Activated naive CD4-positive, alpha-beta T cell treated with anti-CD3 and anti-CD28 coated beads, Interleukin-2, amount 50 U/mL, for 24 hours (primary cell): ENCODE measurements around the gene CDIPT.
A peak's percentile ranks its signal among the peaks of the same experiment; 100 is the strongest.

ENCODE experiments used
- H3K27ac Mint-ChIP-seq: one replicate; pipeline ENCODE4 v1.8.0; 2021; ENCODE audit warnings: mild to moderate bottlenecking, mixed read lengths
- H3K27me3 Mint-ChIP-seq: one replicate; pipeline ENCODE4 v1.8.0; 2021; ENCODE audit warnings: mixed read lengths
- H3K36me3 Mint-ChIP-seq: one replicate; pipeline ENCODE4 v1.8.0; 2021; ENCODE audit warnings: mixed read lengths
- H3K4me1 Mint-ChIP-seq: one replicate; pipeline ENCODE4 v1.8.0; 2021; ENCODE audit warnings: mixed read lengths
- H3K4me3 Mint-ChIP-seq: one replicate; pipeline ENCODE4 v1.8.0; 2021; ENCODE audit warnings: mild to moderate bottlenecking, mixed read lengths
- H3K9me3 Mint-ChIP-seq: one replicate; pipeline ENCODE4 v1.8.0; 2021; ENCODE audit warnings: mixed read lengths

The CDIPT gene

GRCh38 chr16:29815032-29815721, 47.8 kb downstream of the CDIPT start:
- H3K4me3 Mint-ChIP-seq = peak overlapping the region; percentile 96
- H3K4me1 Mint-ChIP-seq = peaks cover 70% of the 10 kb centered on the region
- H3K36me3 Mint-ChIP-seq = peaks cover 11% of the 10 kb centered on the region
- H3K27me3 Mint-ChIP-seq = no peaks in the 10 kb centered on the region
- peak overlapping the region; percentile 99 for H3K27ac Mint-ChIP-seq
- no peaks in the 10 kb centered on the region for H3K9me3 Mint-ChIP-seq

GRCh38 chr16:29814592-29814991, 48.4 kb downstream of the CDIPT start:
- Mint-ChIP-seq H3K4me1 (peaks cover 70% of the 10 kb centered on the region), H3K4me3 (peak overlapping the region; percentile 96), H3K9me3 (no peaks in the 10 kb centered on the region), H3K36me3 (peaks cover 11% of the 10 kb centered on the region), H3K27ac (peak overlapping the region; percentile 99), H3K27me3 (no peaks in the 10 kb centered on the region)

- Mint-ChIP-seq H3K4me3 (peak overlapping the region; percentile 42), H3K27me3 (no peaks in the 10 kb centered on the region), H3K36me3 (peaks cover 9% of the 10 kb centered on the region), H3K4me1 (peaks cover 67% of the 10 kb centered on the region), H3K9me3 (no peaks in the 10 kb centered on the region), H3K27ac (peak overlapping the region; percentile 41)
Measured at GRCh38 chr16:29813644-29814562, 49.1 kb downstream of the CDIPT start.

- Mint-ChIP-seq H3K4me1 (peaks cover 66% of the 10 kb centered on the region), H3K27me3 (no peaks in the 10 kb centered on the region), H3K9me3 (no peaks in the 10 kb centered on the region), H3K36me3 (peaks cover 4% of the 10 kb centered on the region), H3K27ac (no peak overlapping the region), H3K4me3 (peak overlapping the region; percentile 88)
Measured at GRCh38 chr16:29812754-29813643, 50.0 kb downstream of the CDIPT start.

- Mint-ChIP-seq H3K36me3 (peaks cover 3% of the 10 kb centered on the region), H3K4me1 (peaks cover 61% of the 10 kb centered on the region), H3K4me3 (peak within 1 kb of the TSS; percentile 88), H3K27ac (peak within 1 kb of the TSS; percentile 65), H3K9me3 (no peaks in the 10 kb centered on the region), H3K27me3 (no peaks in the 10 kb centered on the region)
Measured at GRCh38 chr16:29811896-29812665, 50.9 kb downstream of the CDIPT start, which contains the start of gene PRRT2. PRRT2 (plus strand) TSS chr16:29812193; CDS start chr16:29813055, 862 bp downstream.

- H3K9me3 Mint-ChIP-seq = no peaks in the 10 kb centered on the region
- peaks cover 56% of the 10 kb centered on the region for H3K4me1 Mint-ChIP-seq
- no peaks in the 10 kb centered on the region for H3K27me3 Mint-ChIP-seq
Measured at GRCh38 chr16:29811170-29811895, 51.7 kb downstream of the CDIPT start.

GRCh38 chr16:29810699-29811169, 52.3 kb downstream of the CDIPT start:
- Mint-ChIP-seq H3K27me3 (no peaks in the 10 kb centered on the region), H3K4me1 (peaks cover 55% of the 10 kb centered on the region), H3K27ac (peak overlapping the region; percentile 65), H3K36me3 (peaks cover 3% of the 10 kb centered on the region), H3K9me3 (no peaks in the 10 kb centered on the region), H3K4me3 (peak overlapping the region; percentile 88)

More at GRCh38 chr16:29811170-29811895, 51.7 kb downstream of the CDIPT start:
- Mint-ChIP-seq H3K27ac (peak overlapping the region; percentile 65), H3K36me3 (peaks cover 3% of the 10 kb centered on the region), H3K4me3 (peak overlapping the region; percentile 88)

- Mint-ChIP-seq H3K9me3 (no peaks in the 10 kb centered on the region), H3K4me3 (peak overlapping the region; percentile 88), H3K27ac (peak overlapping the region; percentile 87), H3K36me3 (peaks cover 5% of the 10 kb centered on the region), H3K27me3 (no peaks in the 10 kb centered on the region), H3K4me1 (peaks cover 51% of the 10 kb centered on the region)
Measured at GRCh38 chr16:29809850-29810698, 53.0 kb downstream of the CDIPT start.

GRCh38 chr16:29809031-29809747, 53.8 kb downstream of the CDIPT start:
- Mint-ChIP-seq H3K4me1 (peaks cover 49% of the 10 kb centered on the region), H3K9me3 (no peaks in the 10 kb centered on the region), H3K27ac (peak overlapping the region; percentile 94), H3K27me3 (no peaks in the 10 kb centered on the region), H3K4me3 (peak overlapping the region; percentile 94), H3K36me3 (peaks cover 5% of the 10 kb centered on the region)
